MM.1S (cell line): ENCODE results near the gene SH3BGR.

Source experiments
- EZH2phosphoT487 ChIP-seq: fragments of 300-600 bp; sonication (generic); IDR thresholded peaks from 2 replicates; pipeline ENCODE4 v1.6.1; 2018; ENCODE audit warnings: antibody characterized with exemption, low read length
- TF ChIP-seq, protein P1 (sequence below): fragments of 300-600 bp; sonication (generic); IDR thresholded peaks from 2 replicates; pipeline ENCODE4 v1.5.1; 2016; ENCODE audit warnings: antibody characterized with exemption, low read length, mixed read lengths

DNA sequence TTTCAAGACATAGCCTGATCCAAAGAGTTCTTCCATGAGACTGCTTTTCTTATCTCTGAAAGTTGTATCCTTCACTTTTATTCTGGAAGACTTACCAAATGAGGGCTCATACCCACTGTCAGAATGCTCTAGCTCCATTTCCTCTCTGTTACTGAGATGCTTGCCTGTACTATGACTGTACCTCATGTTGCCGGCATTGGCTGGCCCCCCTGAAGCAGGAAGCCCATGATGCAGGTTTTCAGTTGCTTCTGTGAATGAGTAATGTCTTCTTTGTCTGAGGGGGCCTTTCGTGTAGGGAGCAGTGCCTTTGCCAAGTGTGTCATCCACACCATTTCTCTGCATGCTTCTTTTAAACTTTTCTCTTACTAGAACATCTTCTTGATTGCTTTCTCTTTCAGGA lies 45.7 kb upstream of the SH3BGR start:
- TF ChIP-seq, protein P1, sequence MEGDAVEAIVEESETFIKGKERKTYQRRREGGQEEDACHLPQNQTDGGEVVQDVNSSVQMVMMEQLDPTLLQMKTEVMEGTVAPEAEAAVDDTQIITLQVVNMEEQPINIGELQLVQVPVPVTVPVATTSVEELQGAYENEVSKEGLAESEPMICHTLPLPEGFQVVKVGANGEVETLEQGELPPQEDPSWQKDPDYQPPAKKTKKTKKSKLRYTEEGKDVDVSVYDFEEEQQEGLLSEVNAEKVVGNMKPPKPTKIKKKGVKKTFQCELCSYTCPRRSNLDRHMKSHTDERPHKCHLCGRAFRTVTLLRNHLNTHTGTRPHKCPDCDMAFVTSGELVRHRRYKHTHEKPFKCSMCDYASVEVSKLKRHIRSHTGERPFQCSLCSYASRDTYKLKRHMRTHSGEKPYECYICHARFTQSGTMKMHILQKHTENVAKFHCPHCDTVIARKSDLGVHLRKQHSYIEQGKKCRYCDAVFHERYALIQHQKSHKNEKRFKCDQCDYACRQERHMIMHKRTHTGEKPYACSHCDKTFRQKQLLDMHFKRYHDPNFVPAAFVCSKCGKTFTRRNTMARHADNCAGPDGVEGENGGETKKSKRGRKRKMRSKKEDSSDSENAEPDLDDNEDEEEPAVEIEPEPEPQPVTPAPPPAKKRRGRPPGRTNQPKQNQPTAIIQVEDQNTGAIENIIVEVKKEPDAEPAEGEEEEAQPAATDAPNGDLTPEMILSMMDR = no peak
- TF ChIP-seq EZH2phosphoT487 = no peak
